ENCODE measurements around the gene SLC35C1. TPM values are rescaled to one million over a fixed set of nuclear protein-coding genes. Genes with fewer than 3 reads are reported as not detected.

The SLC35C1 gene
- total RNA-seq, 4 donors from 2014 or later = 3.8 to 12.1 (median 7.0) TPM

DNA sequence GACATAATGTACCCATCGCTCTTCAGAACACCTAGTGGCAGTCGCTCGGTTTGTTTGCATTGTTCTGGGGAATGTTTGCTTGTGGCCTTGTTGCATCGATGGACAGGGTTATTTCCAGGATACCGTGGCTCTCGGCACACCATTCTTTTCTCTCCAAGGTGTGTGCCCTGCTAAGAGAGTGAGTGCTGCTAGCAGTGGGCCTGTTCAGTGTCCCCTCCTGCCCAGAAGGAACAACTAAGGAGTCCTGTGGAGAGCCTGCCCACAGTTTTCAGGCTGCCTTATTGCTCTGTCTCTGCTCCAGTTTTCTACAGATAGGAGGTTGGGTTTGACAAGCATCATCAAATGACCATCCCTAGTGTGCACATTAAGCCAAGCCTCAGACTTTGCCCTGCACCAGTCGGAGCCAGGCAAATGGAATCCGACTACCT, 43.7 kb downstream of the SLC35C1 start:
- no peak overlapping the region for H3K4me3 ChIP-seq (ENCODE audit: low read depth, poor library complexity, severe bottlenecking)
- peak in 1 of 2 donors; percentile 58 for DNase-seq (ENCODE audit: low spot score in 2 of 2)
- 23 to 35% methylated on average over 8 of the region's 8 CpGs for WGBS, 2 donors
- intact Hi-C loops (cut with DNase I; ENCODE audit: low total_unique reads) = no loop called here
- no peak for TF ChIP-seq POLR2A (IDR thresholded peaks at IDR 0.05)
- TF ChIP-seq, protein P1, sequence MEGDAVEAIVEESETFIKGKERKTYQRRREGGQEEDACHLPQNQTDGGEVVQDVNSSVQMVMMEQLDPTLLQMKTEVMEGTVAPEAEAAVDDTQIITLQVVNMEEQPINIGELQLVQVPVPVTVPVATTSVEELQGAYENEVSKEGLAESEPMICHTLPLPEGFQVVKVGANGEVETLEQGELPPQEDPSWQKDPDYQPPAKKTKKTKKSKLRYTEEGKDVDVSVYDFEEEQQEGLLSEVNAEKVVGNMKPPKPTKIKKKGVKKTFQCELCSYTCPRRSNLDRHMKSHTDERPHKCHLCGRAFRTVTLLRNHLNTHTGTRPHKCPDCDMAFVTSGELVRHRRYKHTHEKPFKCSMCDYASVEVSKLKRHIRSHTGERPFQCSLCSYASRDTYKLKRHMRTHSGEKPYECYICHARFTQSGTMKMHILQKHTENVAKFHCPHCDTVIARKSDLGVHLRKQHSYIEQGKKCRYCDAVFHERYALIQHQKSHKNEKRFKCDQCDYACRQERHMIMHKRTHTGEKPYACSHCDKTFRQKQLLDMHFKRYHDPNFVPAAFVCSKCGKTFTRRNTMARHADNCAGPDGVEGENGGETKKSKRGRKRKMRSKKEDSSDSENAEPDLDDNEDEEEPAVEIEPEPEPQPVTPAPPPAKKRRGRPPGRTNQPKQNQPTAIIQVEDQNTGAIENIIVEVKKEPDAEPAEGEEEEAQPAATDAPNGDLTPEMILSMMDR (IDR thresholded peaks at IDR 0.05) = no peak

GRCh38 chr11:45850446-45850845, 45.5 kb downstream of the SLC35C1 start:
- 33 to 54% methylated on average over 2 of the region's 2 CpGs for WGBS, 2 donors
- intact Hi-C loops (cut with DNase I; ENCODE audit: low total_unique reads) = no loop called here
- no peak for TF ChIP-seq POLR2A (IDR thresholded peaks at IDR 0.05)
- TF ChIP-seq, protein P1 (IDR thresholded peaks at IDR 0.05) = no peak

DNA sequence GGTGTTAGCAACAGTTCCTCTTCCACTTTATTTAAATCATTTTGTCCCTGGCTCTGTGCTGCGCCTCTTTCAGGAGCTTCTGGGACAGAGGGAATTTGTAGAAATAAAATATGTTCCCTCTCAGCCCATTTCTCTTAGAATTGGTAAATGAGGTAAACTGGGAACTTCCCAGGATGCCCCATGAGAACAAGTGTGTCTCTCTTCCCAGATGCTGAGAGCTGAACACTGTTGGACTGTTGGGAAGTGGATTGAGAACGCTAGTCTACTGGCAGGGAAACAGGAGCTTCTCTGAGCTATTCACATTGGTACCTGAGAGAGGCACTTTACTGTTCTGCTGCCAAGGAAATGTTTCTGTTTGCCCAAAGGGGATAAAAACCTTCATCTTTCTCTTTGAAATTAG, 46.3 kb downstream of the SLC35C1 start:
- WGBS, 2 donors = 59 to 70% methylated on average over 2 of the region's 2 CpGs
- no peak for TF ChIP-seq POLR2A (IDR thresholded peaks at IDR 0.05)
- TF ChIP-seq, protein P1 (IDR thresholded peaks at IDR 0.05) = no peak
- H3K4me3 ChIP-seq (ENCODE audit: low read depth, poor library complexity, severe bottlenecking) = no peak overlapping the region
- intact Hi-C loops (cut with DNase I; ENCODE audit: low total_unique reads) = no loop called here
- peak in 1 of 2 donors; percentile 18 for DNase-seq (ENCODE audit: low spot score in 2 of 2)

More at GRCh38 chr11:45850446-45850845, 45.5 kb downstream of the SLC35C1 start:
- peak in 1 of 2 donors; percentile 63 for DNase-seq (ENCODE audit: low spot score in 2 of 2)
- H3K4me3 ChIP-seq (ENCODE audit: low read depth, poor library complexity, severe bottlenecking) = no peak overlapping the region

DNA sequence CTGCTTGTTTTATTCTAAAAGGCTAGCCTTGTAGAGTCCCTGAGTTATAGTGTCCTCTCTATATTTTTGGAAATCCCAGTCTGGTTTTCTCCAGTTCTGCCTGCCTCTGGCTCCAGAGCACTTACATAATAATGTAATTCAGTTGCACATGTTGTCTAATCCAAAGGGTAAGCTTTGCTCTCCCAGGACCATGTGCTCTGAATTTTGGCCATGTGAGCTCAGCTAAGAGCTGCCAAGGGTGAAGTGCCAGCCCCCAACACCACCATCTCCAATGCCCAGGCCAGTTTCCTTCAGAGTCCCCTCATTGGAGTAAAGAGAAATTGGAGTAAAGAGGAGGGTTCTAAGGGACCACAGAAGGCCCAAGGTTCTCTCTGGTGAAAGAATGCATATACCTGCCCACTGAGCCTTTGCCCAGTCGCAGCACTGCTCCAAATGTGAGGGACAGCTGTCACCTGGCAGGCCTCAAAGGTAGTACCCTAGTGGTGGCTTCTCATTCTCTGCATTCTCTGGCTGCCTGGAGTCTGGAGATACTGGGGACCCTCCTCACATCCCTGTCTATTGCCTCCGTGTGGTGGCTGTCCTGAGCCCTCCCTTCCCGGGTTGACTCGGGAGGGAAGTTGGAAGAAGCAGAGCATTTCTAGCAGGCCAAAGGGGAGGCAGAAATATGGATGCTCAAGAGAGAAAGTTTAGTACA, 47.2 kb downstream of the SLC35C1 start:
- intact Hi-C loops (cut with DNase I; ENCODE audit: low total_unique reads) = no loop called here
- TF ChIP-seq, protein P1 (IDR thresholded peaks at IDR 0.05) = no peak
- TF ChIP-seq POLR2A (IDR thresholded peaks at IDR 0.05) = no peak
- H3K4me3 ChIP-seq (ENCODE audit: low read depth, poor library complexity, severe bottlenecking) = no peak overlapping the region
- WGBS, 2 donors = 43 to 59% methylated on average over 4 of the region's 4 CpGs
- DNase-seq (ENCODE audit: low spot score in 2 of 2) = peak in 1 of 2 donors; percentile 78

DNA sequence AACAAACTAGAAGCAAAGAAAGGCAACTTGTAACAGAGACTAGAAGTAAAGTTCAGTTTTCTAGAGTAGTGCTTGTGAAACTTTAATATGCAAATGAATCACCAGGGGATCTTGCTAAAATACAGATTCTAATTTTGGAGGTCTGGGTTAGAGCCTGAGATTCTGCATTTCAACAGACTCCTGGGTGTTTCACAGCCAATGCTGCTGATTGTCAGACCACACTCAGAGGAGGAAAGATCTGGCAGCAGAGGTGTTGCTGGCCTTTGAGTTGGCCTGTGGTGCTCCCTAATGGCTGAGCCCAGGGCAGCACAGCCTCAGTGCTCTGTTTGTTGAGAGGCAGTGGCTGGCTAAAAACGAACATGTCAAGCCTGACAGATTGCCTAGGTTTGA, 47.8 kb downstream of the SLC35C1 start:
- WGBS, 2 donors = 13 to 24% methylated on average over 1 of the region's 1 CpG
- no peak overlapping the region for H3K4me3 ChIP-seq (ENCODE audit: low read depth, poor library complexity, severe bottlenecking)
- no peak for TF ChIP-seq POLR2A (IDR thresholded peaks at IDR 0.05)
- TF ChIP-seq, protein P1 (IDR thresholded peaks at IDR 0.05) = no peak
- intact Hi-C loops (cut with DNase I; ENCODE audit: low total_unique reads) = no loop called here
- peak in 1 of 2 donors; percentile 74 for DNase-seq (ENCODE audit: low spot score in 2 of 2)

All from lower leg skin (tissue), 4 donors.